NCI-H1417 treated with DMSO at 0.1 percent for 48 hours (cell line): ENCODE measurements around the gene STK32A.

Experiments
- DNase-seq: peaks from one replicate; lab custom pipeline; 2025; lab: John Stamatoyannopoulos, UW

STK32A gene

GRCh38 chr5:147391781-147392180, 157.0 kb downstream of the STK32A start:
- DNase-seq, result no peak

- no peak for DNase-seq
Measured at GRCh38 chr5:147393874-147394672, 159.2 kb downstream of the STK32A start.

GRCh38 chr5:147396070-147396823, 161.4 kb downstream of the STK32A start:
- DNase-seq, result no peak

GRCh38 chr5:147397616-147398015, 162.8 kb downstream of the STK32A start:
- DNase-seq, result no peak

GRCh38 chr5:147398860-147399259, 164.0 kb downstream of the STK32A start:
- no peak for DNase-seq

GRCh38 chr5:147400126-147400809, 165.4 kb downstream of the STK32A start:
- no peak for DNase-seq

GRCh38 chr5:147400881-147401280, 166.1 kb downstream of the STK32A start:
- DNase-seq, result no peak

- no peak for DNase-seq
Measured at GRCh38 chr5:147403651-147404640, 169.1 kb downstream of the STK32A start.

GRCh38 chr5:147404706-147405105, 169.9 kb downstream of the STK32A start:
- no peak for DNase-seq

- DNase-seq, result no peak
Measured at GRCh38 chr5:147406636-147407035, 171.8 kb downstream of the STK32A start.

GRCh38 chr5:147407094-147407681, 172.4 kb downstream of the STK32A start:
- no peak for DNase-seq

- no peak for DNase-seq
Measured at GRCh38 chr5:147408980-147409379, 174.2 kb downstream of the STK32A start.

GRCh38 chr5:147410496-147411358, 175.9 kb downstream of the STK32A start:
- no peak for DNase-seq

- no peak for DNase-seq
Measured at GRCh38 chr5:147411359-147412319, 176.8 kb downstream of the STK32A start.

GRCh38 chr5:147412561-147412960, 177.7 kb downstream of the STK32A start:
- DNase-seq, result no peak

GRCh38 chr5:147413266-147413665, 178.4 kb downstream of the STK32A start:
- DNase-seq, result no peak

GRCh38 chr5:147415651-147416050, 180.8 kb downstream of the STK32A start:
- DNase-seq, result no peak

- DNase-seq, result no peak
Measured at GRCh38 chr5:147417135-147417813, 182.4 kb downstream of the STK32A start.
